ENCODE data around the gene CHST9.

CHST9 gene

DNA sequence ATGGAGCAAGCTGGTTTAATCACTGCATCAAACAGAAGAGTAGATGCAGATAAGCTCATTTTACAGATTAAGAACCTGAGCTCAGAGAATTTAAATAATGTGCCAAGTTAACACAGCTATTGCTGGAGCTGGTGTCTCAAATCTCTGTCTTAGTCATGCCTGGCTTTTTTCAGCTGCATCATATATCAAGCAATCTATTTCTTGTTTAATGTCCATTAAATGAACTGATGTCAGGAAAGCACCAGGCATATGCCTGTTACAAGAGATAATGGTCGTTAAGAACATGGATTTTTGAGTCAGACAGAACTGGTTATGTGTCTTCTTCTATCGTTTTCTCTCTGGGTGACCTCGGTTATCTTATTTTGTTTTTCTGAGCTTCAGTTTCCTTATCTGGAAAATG, 259.8 kb downstream of the CHST9 start:
- DNase-seq = no peak

DNA sequence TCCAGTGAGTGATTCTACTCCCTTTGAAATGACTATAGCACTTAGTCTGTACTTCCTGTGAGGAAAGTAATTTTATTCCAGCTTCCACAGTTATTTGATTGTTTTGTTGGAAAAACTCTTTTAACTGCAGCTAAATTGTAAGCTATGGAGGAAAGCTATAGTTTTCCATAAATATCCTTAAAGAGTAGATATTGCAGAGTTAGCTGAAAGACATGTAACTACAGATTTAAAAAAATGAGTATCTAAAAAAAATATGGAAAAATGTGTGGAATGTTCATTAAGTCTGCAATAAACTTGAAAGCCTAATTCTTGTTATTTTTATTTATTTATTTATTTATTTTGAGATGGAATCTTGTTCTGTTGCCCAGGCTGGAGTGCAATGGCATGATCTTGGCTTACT, 262.8 kb downstream of the CHST9 start:
- DNase-seq = no peak

DNA sequence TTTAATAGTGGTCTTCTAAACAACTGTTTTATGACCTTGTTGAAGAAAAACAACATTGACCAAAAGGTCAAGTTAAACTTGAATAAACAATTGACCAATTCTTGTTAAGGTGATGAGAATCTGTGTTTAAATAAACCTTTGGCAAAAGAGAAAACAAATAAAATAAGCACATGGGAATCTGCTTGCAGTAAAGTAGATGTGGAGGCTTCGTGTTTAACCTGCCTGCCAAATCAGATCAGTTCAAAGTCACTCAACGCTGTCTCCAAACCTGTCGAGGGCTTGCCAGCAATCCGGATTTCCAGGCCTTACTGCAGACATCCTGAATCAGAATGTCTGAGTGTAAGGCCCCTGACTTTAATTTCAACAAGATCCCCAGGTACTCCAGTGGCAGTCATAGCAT, 264.5 kb downstream of the CHST9 start:
- DNase-seq = no peak

DNA sequence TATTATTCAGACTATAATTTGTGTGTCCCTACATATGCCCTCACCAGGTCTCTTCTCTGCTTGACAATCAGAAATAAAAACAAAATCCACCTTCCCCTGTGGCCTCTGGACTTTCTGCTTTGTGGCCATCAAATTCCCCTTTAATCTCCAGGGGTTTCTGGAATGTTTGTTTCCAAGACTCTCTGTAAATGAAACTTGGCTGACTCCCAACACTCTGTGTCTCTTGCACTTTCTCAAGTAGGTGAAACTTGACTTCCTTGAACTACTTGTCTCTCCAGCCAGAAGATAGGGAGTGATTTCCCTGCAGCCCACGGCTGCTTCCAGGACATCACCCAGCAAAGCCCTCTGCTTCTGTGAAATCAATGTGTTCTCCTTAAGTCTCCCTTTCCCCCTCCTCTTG, 265.5 kb downstream of the CHST9 start:
- DNase-seq = no peak

DNA sequence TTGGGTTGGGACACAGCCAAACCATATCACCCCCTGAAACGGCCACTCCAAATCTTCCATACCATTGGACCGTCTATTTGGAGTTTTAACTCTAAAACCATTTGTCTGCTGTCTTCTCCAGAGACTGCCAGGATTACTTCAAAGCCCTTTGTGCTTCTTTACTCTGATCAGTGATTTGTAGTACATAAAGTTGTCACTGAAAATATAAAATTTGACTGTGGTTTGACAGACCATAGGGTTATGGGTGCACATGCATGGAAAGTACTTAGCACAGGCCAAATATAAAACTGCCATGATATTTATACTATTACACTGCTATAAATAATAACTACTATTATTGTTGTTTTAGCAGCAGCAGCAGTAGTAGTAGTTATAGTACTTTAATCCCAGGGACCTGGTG, 265.9 kb downstream of the CHST9 start:
- DNase-seq = no peak

DNA sequence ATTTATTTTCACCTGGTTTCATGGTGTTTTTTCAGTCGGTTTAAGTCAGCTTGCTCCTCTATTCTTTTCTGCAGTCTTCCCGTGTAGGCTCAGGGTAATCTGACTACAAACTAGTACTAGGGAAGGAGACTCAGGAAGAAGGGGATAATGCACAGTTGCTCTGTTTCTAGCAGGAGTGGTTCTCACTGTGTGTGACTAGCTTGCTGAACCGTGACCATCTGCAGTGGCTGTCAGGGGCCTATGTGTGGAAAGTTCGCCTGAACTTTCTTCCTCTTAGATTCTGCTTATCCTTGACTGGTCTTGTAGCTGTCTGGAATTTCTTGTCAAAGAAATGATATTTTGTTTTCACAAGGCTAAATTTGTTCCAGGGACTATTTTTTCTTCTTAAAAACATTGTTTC, 273.3 kb downstream of the CHST9 start:
- no peak for DNase-seq

DNA sequence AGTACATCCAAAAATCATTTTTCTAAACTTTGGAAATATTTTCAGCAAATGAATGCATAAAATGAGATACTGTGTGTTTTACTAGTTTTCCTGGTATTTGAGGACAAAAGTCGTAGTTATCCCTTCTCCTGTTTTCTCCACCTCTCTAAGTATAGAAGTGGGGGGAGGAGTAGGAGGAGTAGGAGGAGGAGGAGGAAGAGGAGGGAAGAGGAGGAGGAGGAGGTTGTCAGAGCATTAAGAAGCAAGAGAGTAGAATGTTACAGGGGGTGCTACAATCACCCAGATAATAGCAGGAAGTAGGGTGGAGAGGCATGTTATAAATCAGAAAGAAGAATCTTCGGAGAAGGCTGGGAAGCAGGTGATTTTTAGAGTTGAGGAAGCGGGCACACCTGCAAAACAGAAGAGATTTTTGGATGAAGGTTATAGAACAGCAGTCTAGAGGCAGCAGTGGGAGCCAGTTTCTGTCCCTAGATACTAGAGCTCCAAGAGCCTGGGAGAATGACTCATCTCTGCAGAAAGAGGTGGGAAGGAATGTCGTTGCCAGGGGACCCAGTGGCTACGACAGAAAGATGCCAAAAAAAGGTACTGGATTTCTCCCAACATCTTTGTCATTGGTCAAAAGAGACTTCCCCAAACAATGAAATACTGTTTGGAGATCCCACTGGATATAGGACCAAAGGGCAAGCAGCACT, 275.4 kb downstream of the CHST9 start:
- no peak for DNase-seq

DNA sequence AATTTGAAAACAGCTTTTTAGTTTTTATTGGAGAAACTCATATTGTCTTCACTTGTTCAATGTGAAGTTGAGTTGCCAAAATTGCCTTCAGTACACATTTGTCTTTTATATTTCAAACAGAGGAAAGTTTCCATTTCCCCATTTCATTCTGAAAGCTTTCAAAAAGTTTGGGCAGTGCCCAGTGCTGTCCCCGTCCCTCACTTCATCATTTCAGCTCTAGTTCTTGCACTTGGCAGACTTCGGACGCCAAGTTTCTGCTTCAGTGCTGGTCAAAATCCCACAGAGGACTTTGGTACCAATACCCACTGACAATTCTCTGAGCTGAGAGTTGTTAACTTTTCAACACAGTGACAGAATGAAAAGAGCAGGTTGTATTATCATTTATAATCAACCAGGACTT, 276.2 kb downstream of the CHST9 start:
- DNase-seq = no peak

DNA sequence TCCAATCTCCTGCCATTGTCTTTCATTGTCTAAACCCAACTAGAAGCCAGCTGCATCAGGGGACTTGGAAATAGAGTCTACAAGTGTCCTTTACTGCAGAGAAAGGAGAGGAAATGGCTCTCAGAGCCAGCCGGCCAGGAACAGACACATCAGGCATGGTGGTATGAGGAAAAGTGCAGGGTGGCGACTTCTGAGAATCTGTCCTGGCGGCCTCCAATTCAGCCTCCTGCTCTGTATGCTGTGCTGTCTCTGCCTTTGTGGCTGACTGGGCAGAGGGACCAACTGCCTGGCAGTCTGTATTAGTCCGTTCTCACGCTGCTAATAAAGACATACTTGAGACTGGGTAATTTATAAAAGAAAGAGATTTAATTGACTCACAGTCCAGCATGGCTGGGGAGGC, 282.8 kb downstream of the CHST9 start:
- no peak for DNase-seq

DNA sequence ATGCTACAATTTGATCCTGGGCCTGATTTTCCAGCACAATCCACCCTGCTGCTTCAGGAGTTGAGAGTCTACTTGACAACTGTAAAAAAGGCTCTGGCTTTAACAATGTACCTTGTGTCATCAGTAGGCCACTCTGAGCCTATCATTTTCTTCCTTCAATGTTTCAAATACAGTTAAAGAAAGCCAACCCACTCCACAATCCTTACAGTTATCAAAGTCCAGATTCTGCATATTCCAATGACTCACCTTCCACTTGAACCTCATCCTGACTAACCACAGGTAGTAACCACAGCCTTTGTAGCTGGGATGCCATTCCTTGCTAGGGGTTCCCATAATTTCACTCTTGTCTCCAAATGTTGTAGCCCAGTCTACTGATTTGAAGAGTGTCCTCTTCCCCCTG, 284.1 kb downstream of the CHST9 start:
- DNase-seq = no peak

DNA sequence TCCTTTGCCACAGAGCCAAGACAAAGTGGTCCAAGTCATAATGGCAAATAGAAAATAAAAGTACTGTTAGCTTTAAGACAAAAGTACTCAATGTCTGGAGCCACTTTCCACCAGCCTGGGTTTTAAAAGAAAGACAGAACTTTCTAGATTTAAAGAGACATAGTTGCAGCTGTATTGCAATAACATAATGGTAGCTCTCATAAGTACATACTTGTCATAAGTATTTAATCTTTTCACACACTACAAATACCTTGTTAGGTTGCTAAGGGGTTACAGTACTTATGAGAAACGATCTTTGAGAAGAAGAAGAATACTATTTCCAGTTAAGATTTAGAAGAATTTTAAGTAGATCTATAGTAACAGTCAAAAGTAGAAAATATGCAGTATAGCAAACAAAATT, 290.7 kb downstream of the CHST9 start:
- no peak for DNase-seq

DNA sequence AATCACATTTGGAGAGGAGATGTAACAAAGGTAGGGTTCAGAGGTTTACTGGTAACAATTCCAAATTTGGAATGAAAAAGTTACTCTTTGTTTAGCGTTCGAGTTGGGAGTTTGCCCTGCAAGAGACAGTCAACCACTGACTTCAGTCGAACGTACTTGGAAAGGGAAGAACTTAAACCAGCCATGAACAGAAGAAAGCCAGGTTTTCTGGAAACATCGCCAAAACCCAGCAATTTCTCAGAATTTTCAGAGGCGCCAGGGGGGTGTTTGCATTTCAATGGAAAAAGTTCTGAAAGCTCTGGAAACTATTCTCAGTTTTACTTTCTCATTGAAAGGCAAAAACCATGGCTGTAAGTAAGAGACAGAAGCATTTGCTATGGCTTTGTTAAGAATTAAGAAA, 291.1 kb downstream of the CHST9 start:
- no peak for DNase-seq

DNA sequence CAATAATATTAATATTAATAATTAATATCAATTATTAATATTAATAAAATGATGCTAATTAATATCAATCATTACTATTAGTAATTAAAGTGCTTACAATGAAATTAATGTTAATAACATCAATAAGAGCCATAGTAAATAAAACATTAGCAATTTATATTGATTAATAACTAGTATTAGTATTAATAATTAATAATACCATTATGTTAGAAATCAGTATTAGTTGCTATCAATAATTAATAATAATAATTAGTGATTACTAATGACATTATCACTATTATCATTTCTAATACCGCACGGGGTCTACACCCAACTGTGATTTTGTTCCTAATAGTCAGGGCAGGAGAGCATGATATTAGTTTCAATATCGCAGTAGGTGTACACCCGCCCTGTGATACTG, 296.8 kb downstream of the CHST9 start:
- DNase-seq = no peak

DNA sequence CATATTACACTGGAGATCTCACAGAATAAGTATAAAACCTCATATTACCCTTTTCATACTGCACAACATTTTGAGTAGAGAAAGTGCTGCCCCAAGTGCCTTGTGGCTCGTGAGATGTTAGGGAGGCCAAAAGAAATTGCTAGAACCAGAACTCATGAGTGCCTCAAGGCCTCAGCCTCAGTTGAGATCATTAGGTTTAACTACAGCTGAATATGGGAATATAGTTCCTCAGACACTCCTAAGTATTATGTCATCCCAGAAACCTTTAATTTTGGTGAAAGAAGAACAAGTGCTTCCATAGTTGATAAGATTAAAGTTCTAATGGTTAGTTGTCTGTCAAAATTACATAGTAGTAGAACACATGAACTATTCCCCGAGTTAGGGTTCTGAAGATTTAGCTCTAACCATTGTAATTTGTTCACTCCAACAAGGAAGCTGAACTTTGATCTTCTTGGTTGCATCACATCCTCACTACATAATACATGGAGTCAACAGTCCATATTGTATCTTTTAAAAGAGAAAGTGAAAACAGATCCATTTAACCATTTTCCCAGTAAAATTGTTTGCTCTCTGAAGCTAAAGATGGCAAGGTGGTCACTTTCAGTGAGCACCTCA, 310.0 kb downstream of the CHST9 start:
- DNase-seq = no peak

DNA sequence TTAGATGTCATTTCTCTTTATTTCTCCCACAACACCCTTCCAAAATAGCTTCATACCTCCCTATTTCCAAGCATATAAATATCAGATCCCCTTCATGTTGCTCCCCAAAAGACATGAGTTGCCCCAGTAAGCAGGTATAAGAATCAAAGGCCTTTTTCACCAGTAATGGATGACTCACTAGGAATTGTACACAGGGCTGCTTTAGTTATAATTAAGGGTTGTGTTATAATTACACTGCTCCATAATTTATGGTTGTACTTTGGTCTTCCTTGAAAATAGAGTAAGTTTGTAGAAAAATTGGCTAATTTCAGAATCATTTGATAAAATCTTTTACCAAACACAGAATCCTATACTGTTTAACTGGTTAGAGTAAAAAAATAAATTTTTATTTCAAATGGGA, 310.8 kb downstream of the CHST9 start:
- no peak for DNase-seq

DNA sequence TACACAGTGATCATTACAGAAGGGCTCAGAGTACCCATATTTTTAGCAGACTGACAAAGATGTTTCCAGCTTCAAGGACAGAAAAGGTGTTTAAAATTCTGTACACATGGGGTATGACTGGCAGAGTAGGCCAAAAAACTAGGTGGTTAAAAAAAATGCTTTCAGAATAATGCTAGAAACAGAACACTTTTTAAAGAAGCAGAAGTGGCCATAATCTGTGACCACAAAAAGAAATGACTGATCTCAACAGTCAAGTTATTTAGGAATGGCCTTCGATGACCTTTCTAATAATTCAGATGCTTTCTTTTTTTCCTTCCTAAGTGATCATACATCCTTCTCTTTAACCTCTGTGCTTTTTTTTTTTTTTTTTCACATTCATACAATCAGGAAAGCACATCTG, 315.5 kb downstream of the CHST9 start:
- no peak for DNase-seq

DNA sequence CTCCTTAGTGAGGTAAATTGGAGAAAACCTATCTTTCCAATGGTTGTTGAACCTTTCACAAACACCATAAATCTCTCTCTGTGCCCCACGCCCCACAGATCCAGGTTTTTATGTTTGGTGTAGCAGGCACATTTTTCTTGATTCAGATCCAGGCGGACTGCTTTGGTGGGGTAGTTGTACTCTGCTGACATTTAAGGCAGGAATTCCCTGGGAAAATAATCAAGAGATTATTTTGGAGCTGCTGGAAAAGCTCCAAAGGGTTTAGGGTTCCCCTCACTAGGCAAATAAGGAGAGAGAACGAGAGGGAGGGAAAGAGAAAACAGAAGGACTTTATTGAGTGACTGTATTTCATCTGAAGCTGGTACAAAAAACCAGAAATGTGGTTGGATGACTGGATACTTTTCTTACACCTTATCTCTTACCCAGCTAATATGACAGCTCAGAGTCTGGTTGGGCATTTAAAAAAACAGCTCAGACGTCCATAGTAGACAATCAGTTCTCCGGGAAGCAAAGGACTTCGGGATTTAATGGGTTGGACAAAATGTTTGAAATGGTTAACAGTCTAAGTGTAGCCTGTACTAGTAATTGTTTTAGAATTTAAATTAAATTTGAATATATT, 316.0 kb downstream of the CHST9 start:
- no peak for DNase-seq

DNA sequence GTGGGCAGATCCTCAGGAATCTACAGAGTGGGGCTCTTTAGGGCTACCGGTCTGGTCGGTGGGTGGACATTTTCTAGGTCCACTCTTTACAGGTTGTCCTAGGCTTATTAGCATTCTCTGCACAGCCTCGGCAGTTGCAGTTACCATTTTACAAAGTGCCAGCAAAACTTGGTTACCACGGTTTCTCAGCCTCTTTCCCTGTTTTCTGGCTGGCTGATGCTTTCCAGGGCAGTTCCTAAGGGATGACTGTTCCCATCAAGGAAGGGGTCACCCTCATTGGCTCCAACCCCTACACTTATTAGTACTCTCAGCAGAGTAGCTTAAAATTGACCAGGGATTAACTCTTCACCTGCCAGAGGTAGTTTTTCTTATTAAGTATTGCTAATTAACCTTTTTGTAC, 317.6 kb downstream of the CHST9 start:
- no peak for DNase-seq

DNA sequence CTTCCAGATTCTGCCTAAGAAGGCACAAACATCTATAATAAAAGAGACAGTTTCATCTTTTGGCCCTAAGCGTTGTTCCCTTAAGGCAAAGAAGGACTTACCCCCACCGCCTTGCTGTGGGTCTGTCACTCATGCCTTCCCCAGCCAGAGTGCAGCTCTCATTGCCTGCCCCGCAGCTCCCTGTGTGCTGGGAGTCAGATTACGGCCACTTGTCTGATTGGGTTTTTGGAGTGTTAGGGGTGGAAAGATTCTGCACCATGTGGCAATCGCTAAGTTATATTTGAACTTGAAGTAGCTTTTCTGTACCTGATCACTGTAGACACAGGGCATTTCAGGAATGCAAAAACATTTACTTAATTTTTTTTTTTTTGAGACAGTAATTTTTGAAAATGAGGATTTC, 319.6 kb downstream of the CHST9 start, which contains the start of gene AQP4:
Gene AQP4 (minus strand): TSS at position 151 of the 400 bp plus-strand sequence. CDS start 18 bp downstream, at position 133.
- DNase-seq = no peak

DNA sequence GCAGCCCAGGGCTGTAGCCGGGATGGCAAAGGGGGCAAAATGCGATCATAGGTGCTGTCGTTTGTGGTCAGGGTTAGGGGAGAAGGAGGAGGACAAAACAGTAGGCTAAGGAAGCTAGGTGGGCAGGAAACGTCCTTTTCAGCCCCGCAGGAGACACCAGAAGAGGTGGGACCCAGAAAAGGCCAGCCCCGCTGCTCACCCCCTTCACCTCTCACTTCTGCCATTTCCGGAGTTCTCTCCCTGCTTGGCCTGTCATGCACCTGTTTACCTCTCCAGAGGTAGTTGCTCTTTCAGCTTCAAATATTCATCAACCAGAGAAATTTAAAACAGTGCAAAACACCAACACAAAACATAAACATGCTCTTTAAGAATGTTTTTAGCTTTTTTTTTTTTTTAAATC, 320.4 kb downstream of the CHST9 start:
- DNase-seq = no peak

DNA sequence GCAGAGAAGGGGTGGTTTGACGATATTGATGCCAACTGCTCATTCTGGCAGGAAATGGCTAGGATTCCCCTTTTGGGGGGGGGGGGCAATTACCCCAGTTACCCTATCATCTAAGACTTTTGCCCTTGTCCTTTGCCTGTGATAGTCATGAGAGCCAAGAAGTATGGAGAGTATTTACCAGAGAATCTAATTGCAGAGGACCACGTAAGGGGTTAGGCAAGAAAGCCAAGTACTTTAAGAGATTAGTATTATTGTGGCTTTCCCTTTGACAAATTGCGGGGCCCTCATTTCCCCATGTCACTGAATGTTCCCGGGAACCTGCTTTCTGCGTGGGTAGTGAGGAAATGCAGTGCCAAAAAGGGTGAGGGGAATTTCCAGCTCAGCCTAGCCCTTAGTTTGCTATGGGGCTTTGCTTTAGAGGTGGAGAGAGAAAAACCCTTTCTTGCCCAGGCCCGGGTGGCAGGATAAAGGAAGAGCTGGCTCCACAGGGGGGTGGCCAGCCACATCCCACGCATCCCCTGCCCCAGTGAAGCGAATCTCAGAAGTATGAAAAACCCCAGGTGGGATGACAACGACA, 321.1 kb downstream of the CHST9 start:
- no peak for DNase-seq

DNA sequence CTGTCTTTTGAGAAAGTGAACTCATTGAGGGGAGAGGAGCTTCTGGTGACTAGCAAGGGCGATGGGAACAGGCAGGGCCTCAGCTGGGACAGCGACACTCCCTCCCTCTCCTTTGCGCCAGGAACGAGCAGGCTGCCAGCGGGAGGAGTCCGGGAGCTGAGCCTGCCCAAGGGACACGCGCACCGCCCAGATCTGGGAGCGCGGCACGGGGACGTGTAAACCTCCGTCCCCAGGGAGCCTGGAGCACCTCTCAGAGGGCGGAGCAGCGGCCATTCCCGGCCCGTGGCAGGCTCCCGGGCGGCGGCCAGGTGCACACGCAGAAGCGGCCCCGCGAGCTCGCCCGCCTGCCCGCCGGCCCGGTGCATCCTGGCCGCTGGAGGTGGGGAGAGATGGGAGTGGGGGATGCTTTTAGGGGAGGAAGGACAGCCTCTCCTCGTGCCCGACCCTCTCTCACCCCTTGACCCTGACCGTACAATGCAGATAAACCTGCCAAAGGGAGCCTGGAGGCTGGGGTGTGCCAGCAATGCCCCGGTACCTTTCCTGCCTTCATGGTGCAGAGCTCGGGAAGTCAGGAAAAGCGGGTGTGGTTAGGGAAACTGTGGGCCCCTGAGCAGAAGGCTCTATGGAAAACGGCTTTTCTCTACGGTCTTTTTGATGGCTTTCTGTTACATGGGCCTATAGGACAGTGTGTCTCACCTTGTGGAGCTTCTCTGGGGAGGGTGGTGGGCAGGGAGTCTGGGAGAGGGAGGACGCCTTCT, 321.8 kb downstream of the CHST9 start:
- no peak for DNase-seq

DNA sequence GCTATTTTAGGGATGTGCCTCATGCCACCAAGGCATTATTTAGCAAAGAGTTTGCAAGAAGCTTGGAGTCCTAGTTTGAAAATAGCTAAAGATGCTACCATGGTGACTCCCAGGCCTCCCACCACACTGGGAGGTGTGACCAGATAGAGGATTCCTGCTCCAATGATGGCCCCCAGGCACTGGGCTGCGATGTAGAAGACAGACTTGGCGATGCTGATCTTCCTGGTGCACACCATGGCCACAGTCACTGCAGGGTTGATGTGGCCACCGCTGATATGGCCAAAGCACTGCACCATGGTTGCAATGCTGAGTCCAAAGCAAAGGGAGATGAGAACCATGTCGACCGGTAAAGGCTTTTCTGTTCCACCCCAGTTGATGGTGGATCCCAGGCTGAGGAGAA, 323.0 kb downstream of the CHST9 start:
- DNase-seq = no peak

Data from SHP77 treated with DMSO at 0.1 percent for 48 hours (cell line).